Muscle layer of duodenum (tissue), 2 donors: ENCODE measurements around the gene ABTB2.
"Not testable (repeated sequence)": the region's sequence is repeated elsewhere in the genome, so short reads cannot be mapped to it uniquely, and the experiment has no call there.

Source experiments
- H3K27ac ChIP-seq: one replicate; pipeline ENCODE4 v1.7.0; 2013; ENCODE audit warnings: mild to moderate bottlenecking, low read length
- H3K27me3 ChIP-seq: one replicate; pipeline ENCODE4 v1.7.0; 2013; ENCODE audit warnings: low read depth, mild to moderate bottlenecking, control low read depth, low read length
- H3K36me3 ChIP-seq, 2 donors: one replicate each; pipeline ENCODE4 v1.7.0; 2013; ENCODE audit warnings: low read length in 2 of 2, control low read depth in 1 of 2, mild to moderate bottlenecking in 1 of 2; ENCODE audit not compliant: insufficient read depth in 2 of 2, control insufficient read depth in 1 of 2
- H3K4me1 ChIP-seq, 2 donors: one replicate each; pipeline ENCODE4 v1.7.0; 2013; ENCODE audit warnings: low read length in 2 of 2, mild to moderate bottlenecking in 2 of 2, control low read depth in 1 of 2, moderate library complexity in 1 of 2; ENCODE audit not compliant: insufficient read depth in 2 of 2, control insufficient read depth in 1 of 2
- H3K4me3 ChIP-seq, 2 donors: one replicate each; pipeline ENCODE4 v1.7.0; 2013; ENCODE audit warnings: low read length in 2 of 2, low read depth in 1 of 2, mild to moderate bottlenecking in 1 of 2
- H3K9me3 ChIP-seq, 2 donors: one replicate each; pipeline ENCODE4 v1.7.0; 2013; ENCODE audit warnings: low read length in 2 of 2, control low read depth in 1 of 2, mild to moderate bottlenecking in 1 of 2; ENCODE audit not compliant: control insufficient read depth in 1 of 2
- donor health status: healthy.

Gene ABTB2

DNA sequence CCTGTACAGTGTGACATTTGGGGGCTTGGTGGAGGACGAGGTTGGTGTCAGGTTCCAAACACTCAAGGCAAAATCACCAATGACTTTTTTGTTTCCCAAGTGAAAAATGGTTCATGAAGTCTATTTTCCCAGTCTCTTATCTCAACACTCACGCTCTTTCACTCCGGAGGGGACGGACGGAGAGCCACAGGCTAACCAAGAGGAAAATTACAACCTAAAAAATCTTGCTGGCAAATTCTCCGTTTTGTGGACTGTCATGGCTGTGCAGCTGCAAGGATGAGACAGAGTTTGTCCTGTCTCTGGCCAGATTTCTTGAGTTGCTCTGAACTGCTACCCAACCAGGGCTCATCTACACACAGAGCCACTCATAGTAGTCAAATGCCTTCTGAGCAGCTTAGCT, 101.2 kb downstream of the ABTB2 start:
- no peak overlapping the region for H3K27ac ChIP-seq

DNA sequence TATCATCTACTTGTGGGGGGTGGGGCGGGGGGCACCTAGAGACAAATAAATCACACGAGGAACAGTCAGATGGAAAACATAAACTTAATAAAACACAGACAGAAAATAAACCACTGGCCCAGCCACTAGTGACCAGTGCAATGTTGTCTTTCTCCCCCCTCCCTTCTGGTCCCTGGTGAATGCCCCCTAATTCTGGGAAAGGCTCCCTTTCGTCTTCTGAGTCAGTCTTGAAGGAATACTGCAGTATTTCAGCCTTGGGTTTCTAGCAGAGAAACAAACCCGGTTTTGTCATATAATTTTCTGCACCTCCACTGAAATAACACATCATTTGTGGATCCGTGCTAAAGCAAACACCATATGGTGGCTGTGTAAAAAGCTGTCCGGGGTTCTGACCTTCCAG, 101.7 kb downstream of the ABTB2 start:
- Histone ChIP-seq H3K27me3 (no peaks in the 10 kb centered on the region), H3K27ac (no peak overlapping the region), H3K4me1 (no peaks in the 10 kb centered on the region)

More for the DNA sequence above, 101.2 kb downstream of the ABTB2 start:
- no peaks in the 10 kb centered on the region for H3K4me1 ChIP-seq
- no peaks in the 10 kb centered on the region for H3K36me3 ChIP-seq
- no peaks in the 10 kb centered on the region for H3K9me3 ChIP-seq
- no peaks in the 10 kb centered on the region for H3K27me3 ChIP-seq
- H3K4me3 ChIP-seq: no peak overlapping the region

DNA sequence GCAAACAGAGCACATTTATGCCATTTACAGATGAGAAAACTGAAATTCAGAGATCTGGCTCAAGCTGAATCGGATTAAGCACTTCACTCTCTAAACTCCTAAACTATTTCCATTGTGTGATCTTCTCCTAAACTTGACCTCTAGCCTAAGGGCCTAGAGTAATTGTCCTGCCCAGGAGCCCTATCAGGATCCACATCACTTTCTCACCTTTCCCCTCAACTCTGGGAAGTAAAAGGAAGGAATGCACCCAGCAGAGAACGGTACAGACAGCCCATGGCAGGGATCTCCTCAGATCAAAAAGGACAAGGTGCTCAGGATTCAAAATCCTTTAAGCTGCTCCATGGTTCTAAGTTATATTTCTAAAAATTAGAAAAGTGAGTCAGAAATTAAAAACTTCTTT, 102.7 kb downstream of the ABTB2 start:
- H3K27ac ChIP-seq: no peak overlapping the region
- peaks cover 0 to 3% of the 10 kb centered on the region in 2 donors for H3K4me1 ChIP-seq
- no peak overlapping the region for H3K4me3 ChIP-seq
- no peaks in the 10 kb centered on the region for H3K27me3 ChIP-seq
- H3K9me3 ChIP-seq: no peaks in the 10 kb centered on the region
- H3K36me3 ChIP-seq: no peaks in the 10 kb centered on the region

More for the DNA sequence above, 101.7 kb downstream of the ABTB2 start:
- H3K36me3 ChIP-seq: no peaks in the 10 kb centered on the region
- no peaks in the 10 kb centered on the region for H3K9me3 ChIP-seq
- H3K4me3 ChIP-seq: no peak overlapping the region

DNA sequence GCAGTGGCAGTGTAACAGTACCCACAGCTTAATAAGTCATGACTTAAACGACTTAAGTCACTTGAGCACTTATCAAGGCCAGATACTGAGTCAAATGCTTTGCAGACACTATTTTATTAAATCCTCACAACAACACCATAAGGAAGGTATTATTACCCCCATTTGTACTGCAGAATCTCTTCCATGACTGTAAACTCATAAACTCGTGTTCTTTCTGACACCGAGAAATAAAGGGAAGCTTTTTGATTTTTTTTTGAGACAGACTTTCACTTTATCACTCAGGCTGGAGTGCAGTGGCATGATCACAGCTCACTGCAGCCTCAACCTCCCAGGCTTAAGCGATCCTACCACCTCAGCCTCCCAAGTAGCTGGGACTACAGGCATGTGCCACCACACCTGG, 103.8 kb downstream of the ABTB2 start:
- Histone ChIP-seq H3K4me1 (peaks cover 3 to 6% of the 10 kb centered on the region in 2 donors), H3K27ac (no peak overlapping the region), H3K9me3 (no peaks in the 10 kb centered on the region), H3K4me3 (no peak overlapping the region), H3K36me3 (no peaks in the 10 kb centered on the region), H3K27me3 (no peaks in the 10 kb centered on the region)

DNA sequence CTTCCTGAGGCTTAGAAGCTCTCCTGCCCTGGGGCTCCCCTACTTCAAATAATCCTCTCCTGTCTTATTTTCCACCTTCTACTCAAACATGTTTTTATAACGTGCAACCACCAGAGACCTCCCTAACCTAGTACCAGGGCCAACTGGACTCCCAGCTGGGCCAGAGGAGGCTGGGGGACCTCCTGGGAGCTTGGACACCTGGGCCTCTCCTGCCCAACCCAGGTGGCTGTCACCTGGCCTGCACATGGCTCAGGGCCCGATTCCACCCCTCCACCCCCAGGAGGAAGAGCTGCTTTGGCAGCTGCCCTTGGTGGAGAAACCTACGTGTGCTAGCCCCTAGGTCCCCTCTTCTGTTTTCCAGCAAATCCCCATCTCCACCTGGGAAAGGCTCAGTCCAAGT, 105.2 kb downstream of the ABTB2 start:
- Histone ChIP-seq H3K4me1 (peaks cover 3 to 6% of the 10 kb centered on the region in 2 donors), H3K27ac (no peak overlapping the region), H3K4me3 (no peak overlapping the region), H3K9me3 (no peaks in the 10 kb centered on the region), H3K27me3 (no peaks in the 10 kb centered on the region), H3K36me3 (no peaks in the 10 kb centered on the region)

DNA sequence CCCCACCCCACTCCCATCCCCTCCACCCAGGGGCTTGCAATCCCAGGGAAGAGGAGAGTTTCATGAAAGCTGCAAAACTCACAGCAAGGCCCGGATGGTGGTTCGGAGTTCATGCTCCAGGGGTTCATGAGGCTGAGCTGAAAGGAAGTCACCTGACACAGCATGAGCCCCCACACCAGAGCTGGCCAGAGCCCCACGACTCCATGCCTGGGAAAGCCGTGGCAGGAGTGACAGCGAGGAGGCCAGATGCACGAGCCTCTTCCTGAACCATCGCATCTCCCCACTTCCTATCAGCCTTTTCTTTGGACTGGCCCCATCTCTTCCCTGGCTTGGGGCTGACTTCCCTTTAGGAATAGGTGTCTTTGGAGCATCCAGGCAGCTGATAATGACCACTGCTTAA, 105.8 kb downstream of the ABTB2 start:
- Histone ChIP-seq H3K4me1 (peaks cover 3 to 6% of the 10 kb centered on the region in 2 donors), H3K36me3 (no peaks in the 10 kb centered on the region), H3K9me3 (no peaks in the 10 kb centered on the region), H3K4me3 (no peak overlapping the region), H3K27ac (no peak overlapping the region), H3K27me3 (no peaks in the 10 kb centered on the region)

DNA sequence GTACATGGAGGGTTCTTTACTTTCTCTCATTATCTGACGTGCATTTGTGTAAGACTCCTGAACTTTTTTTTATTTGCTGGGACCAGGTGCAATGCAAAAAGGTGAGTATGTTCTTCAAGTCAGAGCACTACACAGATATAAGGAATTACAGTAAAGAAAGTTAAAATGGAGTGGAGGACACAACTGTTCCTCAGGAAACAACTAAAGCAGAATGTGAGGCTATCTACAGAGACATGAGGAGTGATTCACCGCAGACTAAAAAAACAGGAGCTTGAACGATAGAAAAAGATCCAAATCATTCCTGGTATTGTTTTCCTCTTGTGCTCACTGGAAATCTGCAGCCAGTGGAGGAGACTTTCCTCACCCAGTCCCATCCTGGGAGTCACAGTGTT, 106.2 kb downstream of the ABTB2 start:
- Histone ChIP-seq H3K27me3 (no peaks in the 10 kb centered on the region), H3K27ac (no peak overlapping the region), H3K36me3 (no peaks in the 10 kb centered on the region), H3K9me3 (no peaks in the 10 kb centered on the region), H3K4me1 (peaks cover 3 to 6% of the 10 kb centered on the region in 2 donors), H3K4me3 (peak overlapping the region in 1 of 2 donors; percentile 38)

DNA sequence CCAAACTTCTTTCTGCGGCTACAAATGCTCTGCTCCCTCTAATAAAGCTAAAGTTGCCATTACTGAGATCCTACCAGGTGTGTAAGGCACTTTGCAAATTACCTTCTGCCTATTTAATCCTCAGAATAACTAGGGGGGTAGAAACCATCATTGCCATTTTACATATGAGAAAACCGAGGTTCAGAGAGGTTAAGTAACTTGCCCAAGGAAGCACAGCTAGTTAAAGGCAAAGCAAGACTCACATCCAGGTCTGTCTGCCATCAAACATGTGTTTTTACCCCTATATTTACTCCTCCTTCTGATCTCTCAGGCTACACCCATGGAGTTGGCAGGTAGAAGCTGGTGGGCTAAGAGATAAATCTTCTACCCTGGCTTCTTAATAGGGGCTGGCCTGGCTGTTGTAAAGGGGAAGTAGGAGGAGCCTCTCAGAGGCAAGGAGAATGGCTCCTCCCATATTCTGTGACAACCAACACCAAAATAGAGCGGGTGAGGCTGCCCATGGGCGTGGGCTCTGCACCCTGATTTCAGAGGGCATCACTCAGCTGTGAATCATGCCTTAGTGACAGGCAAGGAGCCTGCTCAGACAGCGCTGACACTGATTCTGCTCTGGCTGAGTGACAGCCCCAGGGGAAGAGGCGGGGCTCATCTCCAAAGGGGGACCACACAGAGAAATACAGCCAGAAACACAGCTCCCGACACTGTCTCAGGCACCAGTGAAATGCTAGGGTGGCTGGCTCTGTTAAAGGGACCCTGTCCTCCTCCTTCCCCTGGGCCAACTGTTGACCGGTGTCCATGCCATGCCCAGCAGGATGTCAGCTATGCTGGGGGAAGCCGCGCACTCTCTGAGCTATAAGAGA, 106.8 kb downstream of the ABTB2 start:
- no peaks in the 10 kb centered on the region for H3K9me3 ChIP-seq
- no peaks in the 10 kb centered on the region for H3K36me3 ChIP-seq
- peak overlapping the region in 1 of 2 donors; percentile 38 for H3K4me3 ChIP-seq
- no peak overlapping the region for H3K27ac ChIP-seq
- H3K27me3 ChIP-seq: no peaks in the 10 kb centered on the region
- peaks cover 3 to 6% of the 10 kb centered on the region in 2 donors for H3K4me1 ChIP-seq

DNA sequence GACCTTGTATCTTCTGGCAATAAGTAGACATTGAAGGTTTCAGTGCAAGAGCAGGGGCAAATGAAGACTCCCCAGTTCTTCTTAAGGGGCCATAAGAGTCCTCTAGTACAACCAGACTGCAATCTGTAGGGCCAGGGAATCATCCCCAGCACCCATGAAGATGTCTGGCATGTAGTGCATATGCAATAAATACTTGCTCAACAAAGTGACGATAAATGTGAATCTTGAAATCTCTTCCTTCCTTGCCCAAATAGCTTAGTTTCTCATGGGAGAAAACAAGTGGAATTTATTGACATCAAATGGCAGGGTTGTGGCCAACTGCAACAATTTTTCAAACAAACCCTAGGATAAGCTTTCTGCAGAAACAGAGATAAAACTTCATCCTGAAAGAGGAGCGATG, 107.6 kb downstream of the ABTB2 start:
- no peaks in the 10 kb centered on the region for H3K9me3 ChIP-seq
- no peaks in the 10 kb centered on the region for H3K27me3 ChIP-seq
- peaks cover 3 to 6% of the 10 kb centered on the region in 2 donors for H3K4me1 ChIP-seq
- no peak overlapping the region for H3K27ac ChIP-seq
- no peaks in the 10 kb centered on the region for H3K36me3 ChIP-seq
- no peak overlapping the region for H3K4me3 ChIP-seq

DNA sequence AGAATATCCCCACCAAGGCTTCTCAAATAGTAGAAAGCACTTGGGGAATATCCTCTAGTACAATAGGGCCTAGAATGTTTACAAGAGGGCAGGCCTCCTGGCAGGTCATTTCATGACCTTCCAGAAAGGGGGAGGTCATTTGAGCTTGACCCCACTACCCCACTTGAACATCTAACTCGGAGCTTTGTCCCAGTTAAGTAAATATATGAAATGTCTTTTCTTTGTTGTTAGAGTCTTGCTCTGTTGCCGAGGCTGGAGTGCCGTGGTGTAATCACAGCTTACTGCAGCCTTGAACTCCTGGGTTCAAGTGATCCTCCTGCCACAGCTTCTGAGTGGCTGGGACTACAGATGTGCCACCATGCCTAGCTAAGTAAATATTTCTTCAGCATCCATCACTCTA, 108.4 kb downstream of the ABTB2 start:
- Histone ChIP-seq H3K9me3 (no peaks in the 10 kb centered on the region), H3K4me1 (peaks cover 6% of the 10 kb centered on the region in 2 donors), H3K36me3 (no peaks in the 10 kb centered on the region), H3K27me3 (no peaks in the 10 kb centered on the region), H3K27ac (no peak overlapping the region), H3K4me3 (no peak overlapping the region)

DNA sequence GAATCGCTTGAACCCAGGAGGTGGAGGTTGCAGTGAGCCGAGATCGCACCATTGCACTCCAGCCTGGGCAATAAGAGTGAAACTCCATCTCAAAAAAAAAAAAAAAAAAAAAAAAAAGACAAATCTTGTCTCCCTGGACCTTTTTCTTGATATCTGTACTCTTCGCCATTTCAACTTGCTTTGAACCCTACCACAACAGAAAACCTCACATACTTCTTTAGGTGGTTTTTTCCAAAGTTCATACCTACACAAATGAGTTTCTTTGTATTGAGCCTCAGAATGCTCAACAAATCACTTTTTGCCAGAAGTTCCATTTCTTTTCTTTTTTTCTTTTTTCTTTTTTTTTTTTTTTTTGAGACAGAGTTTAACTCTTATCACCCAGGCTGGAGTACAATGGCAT, 111.3 kb downstream of the ABTB2 start:
- H3K27me3 ChIP-seq: not testable (repeated sequence)
- peaks cover 11 to 17% of the 10 kb centered on the region in 2 donors for H3K4me1 ChIP-seq

DNA sequence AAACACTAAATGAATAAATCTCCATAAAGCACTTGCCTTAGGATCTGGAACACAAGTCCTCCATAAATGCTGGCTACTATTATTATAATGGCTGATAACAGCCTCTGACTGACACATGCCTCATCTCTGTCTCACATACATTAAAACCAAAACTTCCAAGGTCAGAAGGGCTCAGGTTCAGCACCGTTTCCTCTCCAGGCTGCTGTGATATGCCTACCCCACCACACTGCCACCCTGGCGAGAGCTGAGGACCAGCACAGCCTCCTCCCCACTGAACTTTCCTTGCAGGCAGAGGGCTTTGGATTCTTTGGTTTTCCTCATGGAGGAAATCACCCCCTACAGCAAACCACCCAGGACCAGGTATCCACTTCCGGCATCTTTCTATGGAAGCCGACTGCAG, 112.8 kb downstream of the ABTB2 start:
- Histone ChIP-seq H3K9me3 (no peaks in the 10 kb centered on the region), H3K4me3 (no peak overlapping the region), H3K36me3 (no peaks in the 10 kb centered on the region), H3K4me1 (peaks cover 11 to 14% of the 10 kb centered on the region in 2 donors), H3K27ac (peak overlapping the region; percentile 58), H3K27me3 (no peaks in the 10 kb centered on the region)

More for the DNA sequence above, 111.3 kb downstream of the ABTB2 start:
- not testable (repeated sequence) for H3K9me3 ChIP-seq, H3K27ac ChIP-seq, H3K4me3 ChIP-seq, H3K36me3 ChIP-seq
